HUDEP-2 (cell line): ENCODE measurements around the gene SLC5A9.
"Not testable (repeated sequence)": the region's sequence is repeated elsewhere in the genome, so short reads cannot be mapped to it uniquely, and the experiment has no call there.

Source experiments
- DNase-seq, 76 experiments: peaks; one replicate each; lab custom pipeline; 2025; ENCODE audit not compliant: unreplicated experiment in 76 of 76; lab: John Stamatoyannopoulos, UW

Gene SLC5A9

GRCh38 chr1:48208652-48209051, 13.9 kb upstream of the SLC5A9 start:
- no peak for DNase-seq

GRCh38 chr1:48213462-48213861, 9.1 kb upstream of the SLC5A9 start:
- not testable (repeated sequence) for DNase-seq

- not testable (repeated sequence) for DNase-seq
Observed at GRCh38 chr1:48214366-48214765, 8.2 kb upstream of the SLC5A9 start.

- DNase-seq, result no peak
Observed at GRCh38 chr1:48214820-48215219, 7.7 kb upstream of the SLC5A9 start.

GRCh38 chr1:48215222-48215621, 7.3 kb upstream of the SLC5A9 start:
- DNase-seq, result no peak

GRCh38 chr1:48215889-48216288, 6.6 kb upstream of the SLC5A9 start:
- DNase-seq, result no peak

GRCh38 chr1:48216313-48216712, 6.2 kb upstream of the SLC5A9 start:
- DNase-seq, result no peak

- DNase-seq, result no peak
Observed at GRCh38 chr1:48216941-48217340, 5.6 kb upstream of the SLC5A9 start.

- DNase-seq, result no peak
Observed at GRCh38 chr1:48217856-48218255, 4.7 kb upstream of the SLC5A9 start.

- DNase-seq, result no peak
Observed at GRCh38 chr1:48219803-48220202, 2.7 kb upstream of the SLC5A9 start.

GRCh38 chr1:48221122-48221521, 1.4 kb upstream of the SLC5A9 start:
- DNase-seq, result no peak

GRCh38 chr1:48221657-48222056, 859 bp upstream of the SLC5A9 start:
- DNase-seq, result no peak

- DNase-seq, result no peak
Observed at GRCh38 chr1:48223366-48224240, 1.1 kb downstream of the SLC5A9 start.

GRCh38 chr1:48224791-48225190, 2.3 kb downstream of the SLC5A9 start:
- no peak for DNase-seq

GRCh38 chr1:48225579-48225978, 3.1 kb downstream of the SLC5A9 start:
- no peak for DNase-seq

GRCh38 chr1:48227165-48228013, 4.9 kb downstream of the SLC5A9 start:
- DNase-seq, result no peak

- peak in 1 of 76 experiments; percentile 14 for DNase-seq
Observed at GRCh38 chr1:48228156-48228555, 5.6 kb downstream of the SLC5A9 start.

- no peak for DNase-seq
Observed at GRCh38 chr1:48229317-48229716, 6.8 kb downstream of the SLC5A9 start.

- no peak for DNase-seq
Observed at GRCh38 chr1:48230236-48230635, 7.7 kb downstream of the SLC5A9 start.

- no peak for DNase-seq
Observed at GRCh38 chr1:48232722-48233121, 10.2 kb downstream of the SLC5A9 start.

- no peak for DNase-seq
Observed at GRCh38 chr1:48233666-48234485, 11.4 kb downstream of the SLC5A9 start.
